Measurements from ENCODE around the gene CST8.
"Not testable (repeated sequence)": the region's sequence is repeated elsewhere in the genome, so short reads cannot be mapped to it uniquely, and the experiment has no call there.

Gene CST8, protein sequence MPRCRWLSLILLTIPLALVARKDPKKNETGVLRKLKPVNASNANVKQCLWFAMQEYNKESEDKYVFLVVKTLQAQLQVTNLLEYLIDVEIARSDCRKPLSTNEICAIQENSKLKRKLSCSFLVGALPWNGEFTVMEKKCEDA

GRCh38 chr20:23490817-23491216, at the start of gene CST8:
Gene CST8, plus strand, starts transcription at chr20:23491117. Its CDS starts 551 bp downstream, at chr20:23491668.
- DNase-seq, result no peak

DNA sequence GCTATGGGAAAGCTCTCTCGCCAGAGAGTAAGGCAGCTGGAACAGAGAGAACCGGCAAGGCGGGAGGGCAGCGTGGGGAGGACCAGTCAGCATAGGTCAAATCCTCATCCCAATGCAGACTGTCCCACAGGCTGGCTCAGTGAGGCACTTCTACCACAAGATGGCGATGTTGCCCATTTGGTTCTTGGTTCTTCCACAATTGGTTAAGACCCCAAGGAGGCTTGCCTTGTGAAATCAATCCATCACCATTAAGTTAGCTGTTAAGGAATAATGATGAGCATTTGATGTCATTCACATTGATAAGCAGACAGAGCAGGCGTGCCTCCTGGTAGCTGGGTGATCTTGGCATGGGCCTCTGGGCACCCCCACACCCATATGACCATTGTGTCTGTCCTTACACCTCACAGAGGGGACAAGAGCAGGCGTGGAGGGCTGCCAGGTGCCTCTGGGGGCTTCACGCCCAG, 49.0 kb upstream of the CST8 start:
- DNase-seq, result peak; percentile 69 to 70

DNA sequence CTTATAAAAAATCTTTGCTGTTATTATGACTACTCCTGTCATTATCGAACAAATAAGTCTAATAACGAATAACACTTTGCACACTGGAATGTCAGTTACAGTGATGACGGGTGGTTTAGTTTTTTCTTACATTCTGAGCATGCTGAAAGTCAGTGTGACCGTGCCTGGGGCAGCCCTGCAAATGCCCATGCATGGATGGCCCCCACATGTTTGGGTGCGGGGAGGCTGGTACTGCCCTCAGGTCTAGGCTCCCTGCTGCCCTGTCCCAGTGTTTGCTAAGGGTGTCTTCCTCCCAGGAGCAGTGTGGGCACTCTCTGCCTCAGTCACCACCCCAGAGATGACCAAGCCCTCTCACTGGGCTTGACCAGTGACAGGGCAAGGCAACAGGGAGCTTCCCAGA, 48.5 kb upstream of the CST8 start:
- no peak for DNase-seq

- DNase-seq, result no peak
Observed at GRCh38 chr20:23444859-23445258, 46.1 kb upstream of the CST8 start.

GRCh38 chr20:23445596-23446217, 45.2 kb upstream of the CST8 start:
- no peak for DNase-seq

DNA sequence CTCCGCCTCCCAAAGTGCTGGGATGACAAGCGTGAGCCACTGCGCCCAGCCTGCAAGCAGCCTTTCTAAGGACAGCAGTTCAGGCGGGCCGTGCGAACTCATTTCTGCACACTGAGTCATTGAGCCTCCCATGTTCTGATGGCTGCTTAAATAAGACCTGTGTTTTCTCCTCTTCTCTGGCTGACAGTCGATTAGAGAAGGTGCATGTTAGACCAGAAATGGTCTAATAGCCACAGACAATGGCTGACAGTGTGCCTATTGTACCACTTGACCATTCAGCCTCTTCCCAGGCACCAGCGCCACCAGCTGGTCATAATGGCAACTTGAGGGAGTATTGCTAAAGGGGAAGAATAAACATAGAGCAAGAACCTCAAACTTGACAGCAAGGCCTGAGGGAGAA, 44.4 kb upstream of the CST8 start:
- DNase-seq, result peak; percentile 17 to 20

DNA sequence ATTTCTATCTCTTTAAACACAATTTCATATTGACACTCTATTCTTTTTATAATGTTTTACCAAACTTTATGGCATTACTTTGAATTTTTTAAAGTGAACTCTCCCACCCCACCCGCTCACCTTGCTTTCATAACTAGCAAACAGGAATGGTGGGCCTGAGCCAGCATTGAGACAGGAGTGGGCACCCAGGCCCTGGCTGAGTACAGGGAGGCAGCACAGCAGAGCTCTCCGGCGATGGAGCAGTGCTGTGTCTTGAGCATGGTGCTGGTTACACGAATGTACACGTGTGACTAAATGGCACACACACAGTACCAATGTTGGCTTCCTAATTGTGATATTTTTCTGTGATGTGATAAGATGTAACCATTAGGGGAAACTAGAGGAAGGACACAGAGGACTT, 42.8 kb upstream of the CST8 start:
- DNase-seq, result no peak

DNA sequence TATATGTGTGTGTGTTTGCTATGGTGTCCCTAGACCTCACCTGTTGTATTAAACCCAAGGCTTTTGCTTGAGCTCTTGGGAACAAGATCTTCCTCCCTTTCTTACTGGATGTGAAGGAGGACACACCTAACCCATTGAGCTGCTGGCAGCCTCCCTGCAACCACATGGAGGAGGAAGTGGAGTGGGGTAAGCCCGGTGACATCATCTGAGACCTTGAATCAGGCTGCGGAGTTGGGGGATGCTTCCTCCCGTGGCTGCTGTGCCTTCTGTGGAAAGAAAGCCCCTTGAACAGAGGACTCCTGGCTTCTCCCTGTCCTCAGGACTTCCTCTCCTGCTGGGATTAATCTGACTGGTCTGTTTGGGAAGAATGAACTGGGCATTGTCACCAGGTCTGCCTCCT, 41.5 kb upstream of the CST8 start:
- DNase-seq, result peak in 1 of 2 donors; percentile 14

- no peak for DNase-seq
Observed at GRCh38 chr20:23450877-23451276, 40.0 kb upstream of the CST8 start.

DNA sequence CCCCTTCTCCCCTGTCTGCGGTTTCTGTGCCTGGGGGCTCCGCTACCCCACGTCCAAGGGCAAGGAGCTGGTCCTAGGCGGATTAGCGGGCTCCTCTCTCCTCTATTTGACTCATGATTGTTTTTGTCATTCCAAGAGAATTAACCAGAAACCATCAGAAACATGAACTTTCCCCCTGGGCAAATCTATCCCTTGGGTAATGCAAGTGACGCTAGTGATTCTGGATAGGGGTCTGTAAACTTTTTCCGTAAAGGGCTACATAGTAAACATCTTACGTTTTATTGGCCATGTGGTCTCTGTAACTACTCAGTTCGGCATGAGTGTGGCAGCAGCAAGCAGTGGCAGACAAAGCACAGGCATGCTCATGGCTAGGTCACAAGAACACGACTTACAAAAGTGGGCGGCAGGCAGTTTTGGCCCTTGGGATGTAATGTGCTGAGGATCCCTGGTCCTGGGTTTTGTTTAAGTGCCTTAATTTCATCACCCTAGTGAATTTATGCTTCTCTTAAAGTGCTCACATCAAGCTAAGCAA, 38.9 kb upstream of the CST8 start:
- DNase-seq, result no peak

DNA sequence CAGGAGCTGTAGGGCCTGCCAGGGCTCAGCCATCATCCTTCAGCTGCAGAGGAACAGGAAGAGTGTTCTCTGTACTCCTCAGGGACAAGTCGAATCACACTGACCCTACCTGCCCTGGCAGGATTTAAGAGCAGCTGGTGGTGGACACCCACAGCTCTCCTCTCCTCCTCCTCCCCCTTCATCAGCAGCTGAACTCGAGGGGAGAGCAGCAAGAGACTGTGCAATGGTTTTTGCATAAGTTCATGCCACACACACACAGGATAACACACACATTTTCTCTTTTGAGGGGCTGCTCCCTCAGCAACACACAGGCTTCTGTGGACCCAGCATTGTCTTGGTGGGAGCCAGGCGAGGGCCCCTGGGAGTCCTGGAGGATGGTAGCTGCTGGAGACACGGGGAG, 38.1 kb upstream of the CST8 start, which contains the start of gene CST11:
CST11 (minus strand) TSS at position 101 of the 400 bp plus-strand sequence; CDS start at position 36, 65 bp downstream.
- DNase-seq, result no peak

DNA sequence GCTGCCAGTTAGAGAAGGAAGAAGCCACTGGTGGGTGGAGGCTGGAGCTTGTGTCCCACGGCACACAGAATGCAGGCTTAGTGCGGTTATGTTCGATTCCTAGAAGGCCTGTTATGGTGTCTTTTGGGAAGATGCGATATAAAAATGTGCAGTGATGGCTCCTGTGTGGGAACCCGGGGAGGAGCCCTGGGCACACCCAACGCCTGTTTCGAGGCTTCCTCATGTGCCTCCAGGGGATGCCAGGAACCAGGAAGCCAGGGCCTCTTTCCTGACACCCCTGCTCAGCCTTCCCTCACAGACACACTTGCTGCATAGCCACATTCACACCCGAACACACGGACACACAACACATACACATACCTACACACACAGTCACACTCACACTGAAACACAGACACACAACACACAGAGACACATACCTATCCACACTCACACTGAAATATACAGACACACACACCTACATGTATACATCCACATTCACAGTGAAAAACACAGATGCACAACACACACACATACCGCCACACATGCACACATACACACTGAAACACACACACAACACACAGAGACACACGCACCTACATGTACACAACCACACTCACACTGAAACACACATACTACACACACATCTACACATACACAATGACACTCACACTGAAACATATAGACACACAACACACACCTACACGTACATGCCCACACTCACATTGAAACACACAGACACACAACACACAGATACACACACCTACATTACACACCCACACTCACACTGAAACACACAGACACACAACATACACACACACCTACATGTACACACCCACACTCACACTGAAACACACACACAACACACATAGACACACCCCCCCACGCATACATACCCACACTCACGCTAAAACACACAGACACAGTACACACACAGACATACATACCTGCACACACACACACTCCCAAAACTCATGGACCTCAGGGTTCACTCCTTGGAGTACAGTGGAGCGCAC, 37.1 kb upstream of the CST8 start:
- DNase-seq, result no peak

- no peak for DNase-seq
Observed at GRCh38 chr20:23454816-23455215, 36.1 kb upstream of the CST8 start.

DNA sequence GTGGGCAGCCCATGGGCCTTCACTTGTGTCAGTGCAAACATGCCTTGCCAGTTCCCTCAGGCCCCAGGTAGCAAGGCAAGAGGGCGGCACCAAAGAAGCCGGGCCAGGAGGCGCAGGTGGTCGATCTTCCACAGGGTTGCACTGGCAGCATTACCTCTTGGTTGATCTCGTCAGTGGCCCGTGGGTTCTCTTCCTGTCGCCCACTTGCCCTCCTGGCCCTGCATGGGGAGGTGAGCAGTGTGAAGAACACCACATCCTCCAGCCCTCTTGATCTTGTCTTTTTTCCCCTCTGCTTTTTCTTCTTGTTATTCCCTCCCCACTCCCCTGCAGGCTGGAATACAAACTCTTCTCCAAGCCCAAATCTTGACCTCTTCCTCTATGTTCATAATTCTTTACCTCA, 35.3 kb upstream of the CST8 start:
- DNase-seq, result no peak

DNA sequence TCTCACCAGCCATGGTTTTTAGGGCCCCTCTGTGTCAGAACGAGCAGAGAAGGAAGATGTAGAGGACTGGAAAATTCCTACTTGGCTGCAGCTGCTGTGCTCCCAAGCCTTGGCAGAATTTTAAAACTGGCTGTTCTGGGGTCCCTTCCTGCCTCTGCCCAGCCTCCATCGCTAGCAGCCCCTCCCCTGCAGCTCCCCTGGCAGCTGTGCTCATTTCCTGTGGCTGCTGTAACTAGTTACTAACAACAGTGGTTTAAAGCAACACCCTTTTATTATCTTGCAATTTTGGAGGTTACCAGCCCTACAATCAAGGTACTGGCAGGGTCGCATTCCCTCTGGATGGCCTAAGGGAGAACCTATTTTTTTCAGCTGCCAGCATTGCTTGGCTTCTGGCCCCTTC, 34.5 kb upstream of the CST8 start:
- peak; percentile 35 to 46 for DNase-seq

DNA sequence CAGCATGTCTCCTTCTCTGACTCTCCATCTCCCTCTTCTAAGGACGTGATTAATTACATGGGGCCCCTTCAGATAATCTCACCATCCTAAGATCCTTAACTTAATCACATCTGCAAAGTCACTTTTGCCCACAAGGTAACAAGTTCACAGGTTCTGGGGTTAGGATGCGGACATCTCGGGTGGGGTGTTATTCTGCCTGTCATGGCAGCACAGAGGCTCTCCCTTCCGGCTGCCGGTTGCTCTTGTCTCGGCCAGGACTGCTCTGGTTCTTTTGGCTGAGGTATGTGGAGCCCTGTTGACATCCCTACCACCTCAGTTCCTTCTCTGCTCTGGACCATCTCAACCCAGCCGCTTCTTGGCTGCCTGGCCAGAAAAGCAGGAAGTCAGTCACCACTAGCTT, 34.0 kb upstream of the CST8 start:
- DNase-seq, result peak in 1 of 2 donors; percentile 18

GRCh38 chr20:23459461-23460150, 31.3 kb upstream of the CST8 start:
- no peak for DNase-seq

- no peak for DNase-seq
Observed at GRCh38 chr20:23461180-23461579, 29.7 kb upstream of the CST8 start.

DNA sequence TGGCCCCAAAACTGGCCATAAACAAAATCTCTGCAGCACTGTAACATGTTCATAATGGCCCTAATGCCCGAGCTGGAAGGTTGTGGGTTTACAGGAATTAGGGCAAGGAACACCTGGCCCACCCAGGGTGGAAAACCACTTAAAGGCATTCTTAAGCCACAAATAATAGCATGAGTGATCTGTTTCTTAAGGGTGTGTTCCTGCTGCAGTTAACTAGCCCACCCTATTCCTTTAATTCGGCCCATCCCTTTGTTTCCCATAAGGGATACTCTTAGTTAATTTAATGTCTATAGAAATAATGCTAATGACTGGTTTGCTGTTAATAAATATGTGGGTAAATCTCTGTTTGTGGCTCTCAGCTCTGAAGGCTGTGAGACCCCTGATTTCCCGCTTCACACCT, 24.0 kb upstream of the CST8 start:
- not testable (repeated sequence) for DNase-seq

DNA sequence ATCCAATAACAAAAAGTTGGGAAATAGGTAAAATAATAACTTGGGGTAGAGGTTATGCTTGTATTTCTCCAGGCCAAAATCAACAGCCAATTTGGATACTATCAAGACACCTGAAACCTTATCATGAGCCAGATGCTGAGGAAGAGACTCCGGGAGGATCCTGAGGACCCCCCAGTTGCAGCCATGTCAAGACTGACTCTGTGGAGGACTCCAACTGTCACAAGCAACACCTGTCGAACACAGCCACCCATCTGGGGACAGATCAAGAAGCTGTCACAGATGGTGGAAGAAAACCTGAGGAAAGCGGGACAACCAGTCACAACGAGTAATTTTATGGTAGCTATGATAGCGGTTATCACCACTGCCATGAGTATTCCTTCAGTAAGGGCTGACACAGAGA, 18.6 kb upstream of the CST8 start:
- not testable (repeated sequence) for DNase-seq

DNA sequence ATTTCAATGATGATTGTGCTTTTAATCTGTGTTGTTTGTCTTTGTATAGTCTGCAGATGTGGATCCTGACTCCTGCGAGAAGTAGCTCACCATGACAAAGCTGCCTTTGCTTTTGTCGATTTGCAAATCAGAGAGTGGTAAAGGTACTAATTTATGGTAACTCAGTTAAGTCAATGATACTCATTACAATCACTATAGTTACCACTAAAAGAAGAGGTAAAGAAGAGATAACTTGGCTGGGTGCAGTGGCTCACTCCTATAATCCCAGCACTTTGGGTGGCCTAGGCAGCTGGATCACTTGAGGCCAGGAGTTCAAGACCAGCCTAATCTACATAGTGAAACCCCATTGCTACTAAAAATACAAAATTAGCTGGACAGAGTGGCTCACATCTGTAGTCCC, 17.6 kb upstream of the CST8 start:
- DNase-seq, result not testable (repeated sequence)

GRCh38 chr20:23475395-23475794, 15.5 kb upstream of the CST8 start:
- DNase-seq, result no peak

Data from CD4-positive, alpha-beta T cell treated with Interleukin-4 for 1 hour (primary cell).